Measurements from ENCODE around the gene DPY19L1.

DNA sequence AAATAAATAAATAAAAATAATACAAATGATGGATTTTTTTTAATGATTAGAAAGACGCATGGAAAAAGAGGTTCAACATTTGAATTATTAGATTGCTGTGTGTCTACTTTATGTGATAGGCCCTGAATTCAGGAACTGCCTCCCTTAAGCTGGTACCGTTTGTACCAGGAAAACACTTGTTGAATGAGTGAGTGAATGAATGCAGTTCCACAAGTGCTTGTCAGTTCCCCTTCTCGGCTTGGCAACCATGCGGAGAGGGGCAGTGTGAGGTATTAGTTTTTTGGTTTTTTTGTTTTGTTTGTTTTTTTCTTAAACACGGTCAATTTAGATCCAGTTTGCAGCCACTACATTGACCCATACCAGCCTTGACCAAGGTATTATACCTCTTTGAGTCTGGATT lies 2.1 kb upstream of the DPY19L1 start:
- TF ChIP-seq, protein P1, sequence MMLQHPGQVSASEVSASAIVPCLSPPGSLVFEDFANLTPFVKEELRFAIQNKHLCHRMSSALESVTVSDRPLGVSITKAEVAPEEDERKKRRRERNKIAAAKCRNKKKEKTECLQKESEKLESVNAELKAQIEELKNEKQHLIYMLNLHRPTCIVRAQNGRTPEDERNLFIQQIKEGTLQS (IDR thresholded peaks at IDR 0.05): no peak
- TF ChIP-seq EZH2phosphoT487 (IDR thresholded peaks at IDR 0.05; ENCODE audit: borderline replicate concordance): no peak
- TF ChIP-seq FOSL1 (IDR thresholded peaks at IDR 0.05; ENCODE audit: low read depth): no peak

All from HCT116 (cell line).